Measurements from ENCODE around the gene OPCML.

OPCML gene

DNA sequence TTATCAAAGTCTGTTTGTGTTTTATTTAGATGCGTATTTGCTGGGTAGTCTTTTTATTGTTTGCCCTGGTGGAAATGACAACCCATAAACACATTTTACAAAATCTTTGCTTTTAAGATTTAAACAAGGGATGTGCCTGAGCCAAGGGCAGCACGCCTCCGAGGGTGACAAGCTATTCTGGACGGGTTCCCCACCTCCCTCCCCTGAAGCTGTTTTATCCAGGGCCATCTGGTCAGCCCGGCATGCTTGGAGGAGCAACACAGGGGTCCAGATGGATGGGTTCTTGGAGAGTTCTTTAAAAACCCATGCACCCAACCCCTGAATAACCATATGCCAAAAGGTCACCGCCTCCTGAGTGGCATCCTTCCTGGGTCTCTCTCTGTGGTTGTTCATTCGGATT lies 408.9 kb downstream of the OPCML start:
- no peak overlapping the region for H2BK5ac ChIP-seq (ENCODE audit: low read length)
- no peak overlapping the region for H3K14ac ChIP-seq (ENCODE audit: low read length)
- no peaks in the 10 kb centered on the region for H3K4me1 ChIP-seq (ENCODE audit: control insufficient read depth in 2 of 2, insufficient read depth in 1 of 2, low read depth in 1 of 2, low read length in 2 of 2)
- no peak overlapping the region for H3K4me3 ChIP-seq (ENCODE audit: low read length in 2 of 2)
- H4K91ac ChIP-seq (ENCODE audit: low read depth, low read length, poor library complexity): no peak overlapping the region
- no peak overlapping the region for H2BK12ac ChIP-seq (ENCODE audit: low read length)
- H2BK120ac ChIP-seq (ENCODE audit: low read depth, low read length): no peak overlapping the region
- no peak overlapping the region for H2BK15ac ChIP-seq (ENCODE audit: low read length)
- H3K36me3 ChIP-seq (replicated peaks in 1 of 2; ENCODE audit: control insufficient read depth in 2 of 2, insufficient read depth in 2 of 2, low read length in 2 of 2): no peaks in the 10 kb centered on the region
- DNase-seq (ENCODE audit: low spot score): no peak
- no peaks in the 10 kb centered on the region for H3K9me3 ChIP-seq (replicated peaks in 1 of 2; ENCODE audit: control insufficient read depth in 2 of 2, insufficient read depth in 1 of 2, low read depth in 1 of 2, low read length in 2 of 2)
- no peak overlapping the region for H3K4ac ChIP-seq (ENCODE audit: low read length)
- H2AK5ac ChIP-seq (ENCODE audit: low read depth, low read length): no peak overlapping the region
- no peak overlapping the region for H3K18ac ChIP-seq (ENCODE audit: low read length)
- no peaks in the 10 kb centered on the region for H3K27me3 ChIP-seq (ENCODE audit: control insufficient read depth in 3 of 3, insufficient read depth in 3 of 3, low read depth in 1 of 3, low read length in 3 of 3)
- H4K8ac ChIP-seq (ENCODE audit: low read depth, low read length): no peak overlapping the region
- H2AFZ ChIP-seq (ENCODE audit: low read length): no peak overlapping the region
- H3K79me1 ChIP-seq (ENCODE audit: low read depth, low read length): no peaks in the 10 kb centered on the region
- H3K27ac ChIP-seq (replicated peaks; ENCODE audit: low read length): no peak overlapping the region
- WGBS, 2 donors (ENCODE audit: extremely low coverage in 2 of 2, insufficient read length in 2 of 2, insufficient replicate concordance in 1 of 2): no CpG with 5 or more reads among the region's 7 CpGs
- no peak overlapping the region for H3K23ac ChIP-seq (ENCODE audit: low read depth, low read length, poor library complexity)
- H3K9ac ChIP-seq (ENCODE audit: low read depth, low read length, poor library complexity): no peak overlapping the region
- H3K4me2 ChIP-seq (ENCODE audit: insufficient read depth, low read length, poor library complexity, severe bottlenecking): no peak overlapping the region

GRCh38 chr11:133122256-133122655 lies 410.0 kb downstream of the OPCML start:
- no peak overlapping the region for H3K4ac ChIP-seq (ENCODE audit: low read length)
- H2BK15ac ChIP-seq (ENCODE audit: low read length): no peak overlapping the region
- no peaks in the 10 kb centered on the region for H3K36me3 ChIP-seq (replicated peaks in 1 of 2; ENCODE audit: control insufficient read depth in 2 of 2, insufficient read depth in 2 of 2, low read length in 2 of 2)
- H3K18ac ChIP-seq (ENCODE audit: low read length): no peak overlapping the region
- no peak for DNase-seq (ENCODE audit: low spot score)
- no peaks in the 10 kb centered on the region for H3K79me1 ChIP-seq (ENCODE audit: low read depth, low read length)
- no peak overlapping the region for H3K4me3 ChIP-seq (ENCODE audit: low read length in 2 of 2)
- H3K27ac ChIP-seq (replicated peaks; ENCODE audit: low read length): no peak overlapping the region
- H3K4me1 ChIP-seq (ENCODE audit: control insufficient read depth in 2 of 2, insufficient read depth in 1 of 2, low read depth in 1 of 2, low read length in 2 of 2): no peaks in the 10 kb centered on the region
- H3K27me3 ChIP-seq (ENCODE audit: control insufficient read depth in 3 of 3, insufficient read depth in 3 of 3, low read depth in 1 of 3, low read length in 3 of 3): no peaks in the 10 kb centered on the region
- no peak overlapping the region for H2BK5ac ChIP-seq (ENCODE audit: low read length)
- no peak overlapping the region for H3K4me2 ChIP-seq (ENCODE audit: insufficient read depth, low read length, poor library complexity, severe bottlenecking)
- WGBS, 2 donors (ENCODE audit: extremely low coverage in 2 of 2, insufficient read length in 2 of 2, insufficient replicate concordance in 1 of 2): no CpG with 5 or more reads among the region's 3 CpGs
- H4K8ac ChIP-seq (ENCODE audit: low read depth, low read length): no peak overlapping the region
- H2AFZ ChIP-seq (ENCODE audit: low read length): no peak overlapping the region
- H2BK12ac ChIP-seq (ENCODE audit: low read length): no peak overlapping the region
- H2BK120ac ChIP-seq (ENCODE audit: low read depth, low read length): no peak overlapping the region
- no peak overlapping the region for H3K14ac ChIP-seq (ENCODE audit: low read length)
- no peak overlapping the region for H3K9ac ChIP-seq (ENCODE audit: low read depth, low read length, poor library complexity)
- no peaks in the 10 kb centered on the region for H3K9me3 ChIP-seq (replicated peaks in 1 of 2; ENCODE audit: control insufficient read depth in 2 of 2, insufficient read depth in 1 of 2, low read depth in 1 of 2, low read length in 2 of 2)
- H3K23ac ChIP-seq (ENCODE audit: low read depth, low read length, poor library complexity): no peak overlapping the region
- H4K91ac ChIP-seq (ENCODE audit: low read depth, low read length, poor library complexity): no peak overlapping the region
- H2AK5ac ChIP-seq (ENCODE audit: low read depth, low read length): no peak overlapping the region

- no peak overlapping the region for H3K4ac ChIP-seq (ENCODE audit: low read length)
- H3K27me3 ChIP-seq (ENCODE audit: control insufficient read depth in 3 of 3, insufficient read depth in 3 of 3, low read depth in 1 of 3, low read length in 3 of 3): no peaks in the 10 kb centered on the region
- no CpG with 5 or more reads among the region's 7 CpGs for WGBS, 2 donors (ENCODE audit: extremely low coverage in 2 of 2, insufficient read length in 2 of 2, insufficient replicate concordance in 1 of 2)
- H3K9ac ChIP-seq (ENCODE audit: low read depth, low read length, poor library complexity): no peak overlapping the region
- H3K23ac ChIP-seq (ENCODE audit: low read depth, low read length, poor library complexity): no peak overlapping the region
- no peak overlapping the region for H2BK5ac ChIP-seq (ENCODE audit: low read length)
- no peak overlapping the region for H3K14ac ChIP-seq (ENCODE audit: low read length)
- H3K4me2 ChIP-seq (ENCODE audit: insufficient read depth, low read length, poor library complexity, severe bottlenecking): no peak overlapping the region
- H4K91ac ChIP-seq (ENCODE audit: low read depth, low read length, poor library complexity): no peak overlapping the region
- H2BK120ac ChIP-seq (ENCODE audit: low read depth, low read length): no peak overlapping the region
- no peak overlapping the region for H3K18ac ChIP-seq (ENCODE audit: low read length)
- H3K36me3 ChIP-seq (replicated peaks in 1 of 2; ENCODE audit: control insufficient read depth in 2 of 2, insufficient read depth in 2 of 2, low read length in 2 of 2): no peaks in the 10 kb centered on the region
- H3K79me1 ChIP-seq (ENCODE audit: low read depth, low read length): no peaks in the 10 kb centered on the region
- no peak overlapping the region for H2AFZ ChIP-seq (ENCODE audit: low read length)
- H3K4me1 ChIP-seq (ENCODE audit: control insufficient read depth in 2 of 2, insufficient read depth in 1 of 2, low read depth in 1 of 2, low read length in 2 of 2): no peaks in the 10 kb centered on the region
- no peak overlapping the region for H2AK5ac ChIP-seq (ENCODE audit: low read depth, low read length)
- H3K9me3 ChIP-seq (replicated peaks in 1 of 2; ENCODE audit: control insufficient read depth in 2 of 2, insufficient read depth in 1 of 2, low read depth in 1 of 2, low read length in 2 of 2): no peaks in the 10 kb centered on the region
- no peak overlapping the region for H2BK15ac ChIP-seq (ENCODE audit: low read length)
- no peak overlapping the region for H3K27ac ChIP-seq (replicated peaks; ENCODE audit: low read length)
- DNase-seq (ENCODE audit: low spot score): no peak
- H4K8ac ChIP-seq (ENCODE audit: low read depth, low read length): no peak overlapping the region
- no peak overlapping the region for H3K4me3 ChIP-seq (ENCODE audit: low read length in 2 of 2)
- H2BK12ac ChIP-seq (ENCODE audit: low read length): no peak overlapping the region
Observed at GRCh38 chr11:133118563-133119268, 413.6 kb downstream of the OPCML start.

DNA sequence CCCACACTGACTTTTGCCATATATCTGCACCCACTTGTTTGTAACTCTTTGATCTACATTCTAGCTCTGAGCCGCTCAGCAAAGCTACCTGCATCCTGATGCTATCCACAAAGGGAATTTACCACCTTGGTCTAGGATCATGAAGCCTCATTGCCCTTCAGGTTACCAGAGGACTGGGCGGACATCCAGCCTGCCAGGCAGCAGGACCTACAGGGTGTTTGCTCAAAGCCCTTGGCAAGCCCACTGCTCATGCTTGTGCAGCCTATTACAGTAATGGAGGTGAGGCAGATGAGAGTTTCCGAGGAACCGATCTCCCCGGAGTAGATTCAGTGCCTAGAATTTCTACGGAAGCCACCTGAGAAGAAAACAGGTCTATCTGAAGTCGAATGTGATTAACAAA lies 417.2 kb downstream of the OPCML start:
- Histone ChIP-seq H2AFZ (ENCODE audit: low read length) (no peak overlapping the region), H3K4me3 (ENCODE audit: low read length in 2 of 2) (no peak overlapping the region), H4K8ac (ENCODE audit: low read depth, low read length) (no peak overlapping the region), H3K27ac (replicated peaks; ENCODE audit: low read length) (no peak overlapping the region), H3K4ac (ENCODE audit: low read length) (no peak overlapping the region), H2BK5ac (ENCODE audit: low read length) (no peak overlapping the region), H3K14ac (ENCODE audit: low read length) (no peak overlapping the region), H4K91ac (ENCODE audit: low read depth, low read length, poor library complexity) (no peak overlapping the region), H3K18ac (ENCODE audit: low read length) (no peak overlapping the region), H3K9me3 (replicated peaks in 1 of 2; ENCODE audit: control insufficient read depth in 2 of 2, insufficient read depth in 1 of 2, low read depth in 1 of 2, low read length in 2 of 2) (no peaks in the 10 kb centered on the region), H3K9ac (ENCODE audit: low read depth, low read length, poor library complexity) (no peak overlapping the region), H3K23ac (ENCODE audit: low read depth, low read length, poor library complexity) (no peak overlapping the region), H2BK12ac (ENCODE audit: low read length) (no peak overlapping the region), H2BK120ac (ENCODE audit: low read depth, low read length) (no peak overlapping the region), H3K36me3 (replicated peaks in 1 of 2; ENCODE audit: control insufficient read depth in 2 of 2, insufficient read depth in 2 of 2, low read length in 2 of 2) (no peaks in the 10 kb centered on the region), H2BK15ac (ENCODE audit: low read length) (no peak overlapping the region), H3K4me1 (ENCODE audit: control insufficient read depth in 2 of 2, insufficient read depth in 1 of 2, low read depth in 1 of 2, low read length in 2 of 2) (no peaks in the 10 kb centered on the region), H3K27me3 (ENCODE audit: control insufficient read depth in 3 of 3, insufficient read depth in 3 of 3, low read depth in 1 of 3, low read length in 3 of 3) (no peaks in the 10 kb centered on the region), H2AK5ac (ENCODE audit: low read depth, low read length) (no peak overlapping the region), H3K79me1 (ENCODE audit: low read depth, low read length) (no peaks in the 10 kb centered on the region), H3K4me2 (ENCODE audit: insufficient read depth, low read length, poor library complexity, severe bottlenecking) (no peak overlapping the region)
- no CpG with 5 or more reads among the region's 7 CpGs for WGBS, 2 donors (ENCODE audit: extremely low coverage in 2 of 2, insufficient read length in 2 of 2, insufficient replicate concordance in 1 of 2)
- DNase-seq (ENCODE audit: low spot score): no peak
